Heart left ventricle (tissue), 13 donors: ENCODE measurements around the gene FAM184A.

Source experiments
- POLR2A ChIP-seq, 2 donors: fragments of 450-650 bp; IDR thresholded peaks; one replicate each; pipeline ENCODE4 v1.6.1; 2017; ENCODE audit warnings: antibody characterized with exemption in 2 of 2, mild to moderate bottlenecking in 2 of 2, moderate library complexity in 2 of 2
- TF ChIP-seq, protein P1 (sequence below), 12 donors: fragments of 200-600 bp; sonication (generic) in 4 of 12; IDR thresholded peaks; one replicate each; pipeline versions ENCODE4 v1.5.0 to v1.8.0; 2018 to 2022; ENCODE audit warnings: antibody characterized with exemption in 12 of 12, mild to moderate bottlenecking in 5 of 12
- donor health status: ischemic (EF 13 %, LVEDD 7.1; RV severe dilation, severe dysfunction).
- donor health status: DM: no; HTN: yes; CAD: no.
- donor health status: DM: no; HTN: no; CAD: no.
- donor health status: ischemic (EF 25% LVEDD 6.9; RV normal size, moderate dysfunction).
- donor health status: ischemic (EF 25% LVEDD 5.7; RV mildly dilated, moderate dysfunction).
- donor health status: ischemic (EF 35%, LVEDD 5.7; RV mildly dilated, moderate dysfunction).
- donor health status: nonischemic (EF 11% LVEDD 7.7; RV severe dilation, severe dysfunction).
- donor health status: DM: yes; HTN: yes; CAD: no.
- donor health status: PGD.
- donor health status: ischemic (EF 29% LVEDD 5.4; RV normal size, mild dysfunction).
- donor health status: nonischemic (EF 23%, LVEDD 6.1; RV moderate dilation, normal function).

DNA sequence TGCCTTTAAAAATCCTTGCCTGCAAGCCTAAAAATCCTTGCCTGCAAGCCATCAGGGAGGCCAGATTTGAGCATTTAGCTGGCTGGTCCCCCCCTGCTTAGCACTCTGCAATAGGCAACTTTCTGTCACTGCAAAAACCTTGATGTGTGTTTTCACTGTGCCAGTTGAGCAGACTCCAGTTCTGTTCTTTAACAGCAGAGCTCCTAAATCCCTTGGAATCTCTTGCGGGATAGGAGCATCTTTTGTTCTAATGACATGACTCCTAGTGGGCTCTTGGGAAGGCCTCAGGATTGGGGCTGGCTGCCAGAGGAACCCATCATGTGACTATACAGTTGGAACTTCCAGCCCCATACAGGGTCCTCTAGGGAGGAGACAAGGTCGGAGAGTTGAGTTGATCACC lies 50.4 kb downstream of the FAM184A start:
- TF ChIP-seq, protein P1, sequence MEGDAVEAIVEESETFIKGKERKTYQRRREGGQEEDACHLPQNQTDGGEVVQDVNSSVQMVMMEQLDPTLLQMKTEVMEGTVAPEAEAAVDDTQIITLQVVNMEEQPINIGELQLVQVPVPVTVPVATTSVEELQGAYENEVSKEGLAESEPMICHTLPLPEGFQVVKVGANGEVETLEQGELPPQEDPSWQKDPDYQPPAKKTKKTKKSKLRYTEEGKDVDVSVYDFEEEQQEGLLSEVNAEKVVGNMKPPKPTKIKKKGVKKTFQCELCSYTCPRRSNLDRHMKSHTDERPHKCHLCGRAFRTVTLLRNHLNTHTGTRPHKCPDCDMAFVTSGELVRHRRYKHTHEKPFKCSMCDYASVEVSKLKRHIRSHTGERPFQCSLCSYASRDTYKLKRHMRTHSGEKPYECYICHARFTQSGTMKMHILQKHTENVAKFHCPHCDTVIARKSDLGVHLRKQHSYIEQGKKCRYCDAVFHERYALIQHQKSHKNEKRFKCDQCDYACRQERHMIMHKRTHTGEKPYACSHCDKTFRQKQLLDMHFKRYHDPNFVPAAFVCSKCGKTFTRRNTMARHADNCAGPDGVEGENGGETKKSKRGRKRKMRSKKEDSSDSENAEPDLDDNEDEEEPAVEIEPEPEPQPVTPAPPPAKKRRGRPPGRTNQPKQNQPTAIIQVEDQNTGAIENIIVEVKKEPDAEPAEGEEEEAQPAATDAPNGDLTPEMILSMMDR (IDR thresholded peaks at IDR 0.05), result no peak
- no peak for TF ChIP-seq POLR2A (IDR thresholded peaks at IDR 0.05)
